NCI-H510A (cell line): ENCODE results near the gene UBASH3A.

Experiments used
- DNase-seq: peaks from one replicate; lab custom pipeline; 2025; lab: John Stamatoyannopoulos, UW

The UBASH3A gene

GRCh38 chr21:42430521-42430920 lies 26.8 kb downstream of the UBASH3A start:
- no peak for DNase-seq

- no peak for DNase-seq
These were observed 27.5 kb downstream of the UBASH3A start for GRCh38 chr21:42431196-42431595.

- no peak for DNase-seq
These were observed 29.0 kb downstream of the UBASH3A start for GRCh38 chr21:42432695-42433094.

DNA sequence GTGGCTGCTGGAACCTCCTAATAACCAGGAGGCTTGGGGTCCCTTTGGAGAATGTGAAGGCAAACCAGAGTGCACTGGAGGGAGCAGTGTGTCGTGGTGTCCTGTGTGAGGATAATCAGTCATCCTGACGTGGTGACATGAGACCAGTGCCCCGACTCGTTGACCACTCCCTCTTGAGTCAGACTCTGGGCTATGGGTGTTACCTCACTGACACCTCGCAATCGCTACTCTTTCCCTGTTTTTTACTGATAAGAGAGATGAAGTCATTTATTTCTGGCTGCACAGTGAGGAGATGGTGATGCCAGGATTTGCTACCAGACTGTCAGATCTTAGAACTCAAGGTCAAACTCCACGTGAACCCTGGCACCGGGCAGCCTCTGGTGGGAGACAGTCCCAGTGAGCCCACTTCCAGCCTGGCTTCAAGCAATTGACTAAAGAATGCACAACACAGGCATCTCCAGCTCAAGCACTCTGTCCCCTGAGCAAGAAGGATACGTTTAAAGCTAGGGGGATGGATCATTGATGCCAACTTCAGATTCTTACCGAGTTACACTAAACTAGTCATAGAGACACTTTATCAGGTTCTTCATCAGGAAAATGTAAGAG lies 30.3 kb downstream of the UBASH3A start:
- DNase-seq, result no peak

- DNase-seq, result no peak
These were observed 31.2 kb downstream of the UBASH3A start for GRCh38 chr21:42434884-42435283.

DNA sequence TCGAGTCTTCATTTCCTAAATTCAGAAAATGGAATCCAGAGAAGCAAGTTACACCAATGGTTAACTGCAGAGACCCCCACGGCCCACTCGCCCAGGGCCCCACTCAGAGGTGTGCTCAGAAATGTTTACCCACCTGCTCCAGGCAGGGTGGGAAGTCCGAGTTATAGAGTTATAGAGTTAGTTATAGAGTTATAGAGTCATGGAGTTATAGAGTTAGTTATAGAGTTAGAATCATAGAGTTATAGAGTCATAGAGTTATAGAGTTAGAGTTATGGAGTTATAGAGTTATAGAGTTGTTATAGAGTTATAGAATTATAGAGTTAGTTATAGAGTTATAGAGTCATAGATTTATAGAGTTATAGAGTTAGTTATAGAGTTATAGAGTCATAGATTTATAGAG lies 31.7 kb downstream of the UBASH3A start:
- no peak for DNase-seq

DNA sequence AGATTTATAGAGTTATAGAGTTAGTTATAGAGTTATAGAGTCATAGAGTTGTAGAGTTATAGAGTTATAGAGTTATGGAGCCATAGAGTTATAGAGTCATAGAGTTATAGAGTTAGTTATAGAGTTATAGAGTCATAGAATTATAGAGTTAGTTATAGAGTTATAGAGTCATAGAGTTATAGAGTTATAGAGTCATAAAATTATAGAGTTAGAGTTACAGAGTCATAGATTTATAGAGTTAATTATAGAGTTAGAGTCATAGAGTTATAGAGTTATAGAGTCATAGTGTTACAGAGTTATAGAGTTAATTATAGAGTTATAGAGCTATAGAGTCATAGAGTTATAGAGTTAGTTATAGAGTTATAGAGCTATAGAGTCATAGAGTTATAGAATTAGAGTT lies 32.1 kb downstream of the UBASH3A start:
- DNase-seq, result no peak

DNA sequence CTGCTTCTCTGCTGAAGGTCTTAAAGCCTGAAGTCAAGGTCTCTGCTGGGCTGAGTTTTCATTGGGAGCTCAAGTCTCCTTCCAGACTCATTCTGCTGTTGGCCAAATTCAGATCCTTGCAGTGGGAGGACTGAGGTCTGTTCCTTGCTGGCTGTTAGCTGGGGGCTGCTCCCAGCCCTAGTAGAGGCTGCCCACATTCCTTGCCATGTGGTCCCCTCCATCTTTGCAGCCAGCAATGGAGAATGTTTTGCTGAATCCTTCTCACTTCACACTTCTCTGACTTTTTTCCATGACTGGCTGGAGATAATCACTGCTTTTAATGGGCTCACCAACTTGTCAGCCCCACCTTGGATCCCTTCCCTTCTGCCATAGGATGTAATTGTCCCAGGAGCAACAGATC lies 33.2 kb downstream of the UBASH3A start:
- no peak for DNase-seq

DNA sequence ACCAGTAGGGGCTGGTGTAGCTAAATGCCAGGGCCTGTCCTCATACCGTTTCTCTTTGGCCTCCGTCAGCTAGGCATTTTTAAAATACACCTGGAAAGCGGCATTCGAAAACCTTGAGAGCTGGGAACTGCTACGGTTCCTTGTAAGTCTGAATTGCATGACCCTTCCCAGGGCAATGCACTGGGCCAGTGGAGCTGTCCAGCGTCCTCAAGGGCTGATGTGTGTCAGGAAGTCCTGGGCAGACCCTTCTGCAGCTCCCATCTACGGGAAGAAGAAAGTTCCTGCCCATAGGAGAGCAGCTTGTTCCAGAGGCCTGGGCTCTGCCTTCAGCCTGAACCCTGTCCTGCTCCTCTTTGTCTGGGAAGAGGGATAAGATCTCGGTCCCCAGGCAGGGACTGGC lies 34.1 kb downstream of the UBASH3A start:
- no peak for DNase-seq

DNA sequence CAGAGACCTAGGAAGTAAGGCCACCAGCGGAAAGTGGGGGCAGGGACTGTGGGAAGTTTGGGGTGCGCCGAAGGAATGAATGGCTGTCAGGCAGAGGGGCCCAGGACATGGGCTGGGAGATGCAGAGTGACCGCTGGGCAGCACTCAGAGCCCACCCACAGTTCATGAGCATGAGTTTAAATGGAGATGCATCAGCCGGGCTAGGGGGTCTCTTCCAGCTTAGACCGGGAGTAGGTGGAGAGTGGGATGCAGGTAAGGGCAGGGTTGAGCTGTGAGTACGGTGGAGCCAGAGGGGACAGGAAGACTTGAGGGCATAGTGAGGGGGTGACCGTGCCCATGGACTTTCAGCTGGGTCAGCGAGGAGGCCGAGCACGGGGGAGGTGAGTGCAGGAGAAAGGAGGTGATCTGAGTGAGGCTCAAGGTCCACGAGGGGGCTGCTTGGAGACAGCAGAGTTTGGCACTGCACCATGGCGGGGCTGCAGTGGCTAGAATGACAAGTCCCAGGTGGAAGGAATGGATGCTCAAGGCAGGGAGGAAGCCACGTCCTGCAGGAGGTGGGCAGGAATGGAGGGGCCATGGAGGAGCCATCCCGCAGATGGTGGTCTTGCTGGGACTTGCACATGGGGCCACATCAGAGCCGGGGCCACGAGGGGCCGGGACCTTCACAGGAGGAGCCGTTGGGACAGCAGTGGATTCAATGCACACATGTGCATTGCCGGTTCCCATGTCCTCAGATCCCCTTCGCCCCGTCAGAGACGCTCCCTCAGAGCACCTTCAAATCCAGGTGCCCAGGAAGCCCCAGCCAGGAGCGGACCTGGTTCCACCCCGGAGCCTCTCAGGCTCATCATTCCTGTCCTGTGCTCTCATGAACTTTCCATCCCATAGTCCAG lies 34.9 kb downstream of the UBASH3A start:
- no peak for DNase-seq

DNA sequence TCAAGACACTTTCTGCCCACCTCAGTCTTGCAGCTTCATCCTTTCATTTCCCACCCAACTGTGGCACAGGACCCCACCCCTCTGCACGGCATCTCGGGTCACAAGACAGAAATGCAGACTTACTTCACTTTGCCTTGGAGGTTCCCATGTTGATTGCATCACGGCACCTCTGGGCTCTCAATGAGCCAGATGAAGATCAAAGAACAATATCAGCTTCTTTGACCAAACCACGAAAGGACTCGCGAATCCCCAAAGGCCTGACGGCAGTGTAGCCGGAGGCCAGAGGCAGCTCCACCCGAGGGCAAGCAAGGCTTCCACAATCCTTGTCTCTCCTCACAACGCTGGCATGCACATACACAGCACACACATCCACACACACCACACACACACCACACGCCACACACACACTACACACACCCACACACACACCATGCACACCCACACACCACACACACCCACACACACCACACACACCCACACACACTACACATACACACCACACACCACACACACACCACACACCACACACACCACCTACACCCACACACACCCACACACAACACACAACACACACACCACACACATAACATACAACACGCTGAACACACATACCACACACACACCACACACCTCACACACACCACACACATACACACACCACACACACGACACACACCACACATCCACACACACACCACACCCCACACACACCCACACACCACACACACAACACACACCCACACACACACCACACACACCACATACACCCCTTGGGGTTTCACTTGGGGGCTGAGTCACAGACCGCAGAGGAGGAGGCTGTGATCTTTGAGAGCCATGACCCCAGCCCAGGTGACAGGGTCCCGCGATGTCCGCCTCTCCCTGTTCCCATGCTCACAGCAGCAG lies 35.8 kb downstream of the UBASH3A start:
- DNase-seq, result no peak

DNA sequence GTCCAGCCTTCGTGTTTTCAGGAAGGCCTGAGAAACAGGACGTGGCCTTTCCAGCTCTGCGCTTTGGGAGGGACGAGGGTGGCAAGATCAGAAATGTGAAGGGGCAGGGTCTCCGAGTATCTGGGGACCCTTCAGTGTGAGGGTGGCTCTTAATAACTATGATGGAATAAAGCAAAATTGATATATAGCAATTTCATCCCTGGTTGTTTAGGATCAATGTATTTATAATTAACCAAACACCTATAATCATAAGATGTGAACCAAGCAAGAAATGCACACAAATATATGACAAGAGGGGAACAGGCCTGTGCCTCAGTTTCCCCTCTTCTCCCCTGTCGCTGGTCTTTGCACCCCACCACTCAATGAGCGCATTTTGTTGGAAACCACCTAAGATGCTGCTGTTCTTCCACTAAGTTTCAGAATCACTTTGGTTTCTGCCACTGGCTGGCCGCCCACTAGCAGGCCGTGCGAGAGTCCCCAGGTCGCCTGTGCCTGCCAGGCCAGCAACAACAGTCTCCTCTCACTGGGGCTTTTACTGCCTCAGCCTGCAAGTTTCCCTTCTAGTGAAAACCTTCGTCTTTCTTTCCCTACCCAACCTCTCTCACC lies 36.6 kb downstream of the UBASH3A start:
- DNase-seq, result no peak

DNA sequence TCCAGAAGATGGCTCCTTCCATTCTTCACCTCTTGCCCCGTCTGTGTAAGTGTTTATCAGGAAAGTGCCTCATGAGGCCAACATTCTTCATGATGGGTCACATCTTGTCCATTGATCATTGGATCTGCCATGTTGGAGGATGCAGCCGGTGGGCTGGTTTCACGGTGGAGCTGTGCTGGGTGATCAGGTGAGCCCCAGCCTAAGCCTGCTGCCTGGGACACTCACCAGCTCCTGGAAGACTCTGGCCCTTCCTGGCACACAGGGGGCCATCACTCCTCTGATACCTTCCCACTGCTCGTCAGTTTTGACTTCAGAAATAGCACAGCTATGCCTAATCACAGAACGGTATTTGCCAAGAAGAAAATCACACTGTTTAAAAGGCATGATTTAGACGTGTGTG lies 38.3 kb downstream of the UBASH3A start:
- no peak for DNase-seq

- DNase-seq, result no peak
These were observed 39.6 kb downstream of the UBASH3A start for GRCh38 chr21:42443181-42443785.

DNA sequence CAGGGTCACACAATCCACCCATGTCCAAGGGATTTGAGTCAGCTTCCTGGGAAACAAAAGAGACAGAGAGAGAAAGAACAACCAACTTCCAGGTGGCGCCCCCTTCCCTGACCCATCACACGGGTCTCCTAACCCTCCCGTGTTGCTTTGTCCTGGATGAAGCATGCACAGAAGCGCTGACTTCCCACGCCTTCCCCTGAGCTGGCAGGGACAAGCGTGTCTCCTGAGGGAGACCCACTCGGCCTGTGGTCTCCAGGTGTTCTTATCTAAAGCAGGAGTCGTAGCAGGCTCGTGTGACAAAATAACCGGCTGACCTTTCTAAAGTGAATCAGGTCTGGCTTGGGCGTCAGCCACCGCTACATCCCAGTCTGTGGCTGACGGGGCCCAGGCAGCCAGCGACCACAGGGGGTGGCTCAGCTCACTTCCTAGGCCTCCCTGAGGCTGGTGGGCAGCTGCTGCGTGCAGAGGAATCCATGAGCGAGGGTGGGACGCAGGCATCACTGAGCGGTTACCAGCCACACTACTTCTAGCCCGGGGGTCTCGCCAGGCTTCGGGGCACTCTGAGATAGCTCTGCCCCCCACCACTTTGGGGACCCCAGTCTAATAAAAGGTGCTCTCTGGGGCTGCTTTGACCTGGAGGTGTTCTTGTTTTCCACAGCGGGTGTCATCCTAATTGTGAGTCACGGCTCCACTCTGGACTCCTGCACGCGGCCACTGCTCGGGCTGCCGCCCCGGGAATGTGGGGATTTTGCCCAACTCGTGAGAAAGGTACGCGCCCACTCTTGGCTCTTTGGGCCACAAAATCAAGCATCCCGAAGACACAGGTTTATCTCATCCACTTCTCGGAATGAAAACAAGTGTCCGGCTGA lies 40.4 kb downstream of the UBASH3A start:
- DNase-seq, result no peak

- no peak for DNase-seq
These were observed 41.0 kb downstream of the UBASH3A start for GRCh38 chr21:42444745-42445059.

GRCh38 chr21:42445311-42445710 lies 41.6 kb downstream of the UBASH3A start:
- no peak for DNase-seq

GRCh38 chr21:42446531-42446930 lies 42.8 kb downstream of the UBASH3A start:
- no peak for DNase-seq

DNA sequence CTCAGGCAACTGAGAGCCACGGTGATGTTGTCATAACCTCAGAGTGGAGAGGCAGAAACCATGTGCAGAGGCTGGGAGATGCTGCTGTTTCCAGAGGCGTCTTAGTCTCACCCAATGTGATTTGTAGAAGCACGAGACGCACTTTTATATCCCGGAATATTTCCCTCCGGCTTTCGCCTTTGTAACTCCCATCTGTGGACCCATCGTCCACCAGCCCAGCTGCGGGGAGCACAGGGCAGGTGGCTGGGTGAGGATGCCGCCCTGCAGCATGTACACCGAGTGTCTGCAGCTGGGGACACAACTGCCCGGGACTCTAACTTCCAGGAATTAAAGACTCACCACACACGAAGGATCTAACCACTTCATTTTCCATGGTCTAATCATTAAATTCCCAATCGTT lies 43.5 kb downstream of the UBASH3A start:
- DNase-seq, result no peak

DNA sequence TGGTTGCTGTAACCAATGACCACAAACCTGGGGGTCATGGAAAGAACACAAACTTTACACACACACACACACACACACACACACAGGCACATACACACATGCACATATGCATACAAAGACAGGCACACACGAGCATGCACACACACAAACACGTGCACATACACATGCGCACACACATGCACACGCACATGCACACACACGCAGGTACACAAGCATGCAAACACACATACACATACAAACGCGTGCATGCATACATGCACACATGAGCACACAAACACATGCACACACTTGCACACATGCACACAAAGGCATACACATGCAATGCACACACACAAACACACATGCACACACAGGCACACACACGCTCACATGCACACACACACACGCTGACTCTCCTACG lies 44.0 kb downstream of the UBASH3A start:
- DNase-seq, result no peak

GRCh38 chr21:42448686-42449085 lies 45.0 kb downstream of the UBASH3A start:
- no peak for DNase-seq
